ENCODE results near the gene ERG.

- TF ChIP-seq POLR2A (IDR thresholded peaks at IDR 0.05; ENCODE audit: low read length) (no peak), GATA1 (IDR thresholded peaks at IDR 0.05; ENCODE audit: low read depth, low read length) (no peak)
Measured at GRCh38 chr21:38447611-38448010, 50.7 kb downstream of the ERG start.
